ENCODE data around the gene LSAMP. TPM values are rescaled to one million over a fixed set of nuclear protein-coding genes. Genes with fewer than 3 reads are reported as not detected.

LSAMP gene
- total and polyA plus RNA-seq, 8 donors, result 17.3 to 28.0 (median 26.0) TPM

- Histone ChIP-seq H3K4me3 (no peak overlapping the region), H3K27ac (no peak overlapping the region), H3K27me3 (no peaks in the 10 kb centered on the region), H3K4me1 (no peaks in the 10 kb centered on the region), H3K9me3 (no peaks in the 10 kb centered on the region), H3K36me3 (no peaks in the 10 kb centered on the region)
- ATAC-seq (no peak), DNase-seq (peak in 1 of 4 donors; percentile 15)
- intact Hi-C loops (cut with DNase I), result no loop called here
- TF ChIP-seq CTCF (IDR thresholded peaks at IDR 0.05), result no peak
Observed at GRCh38 chr3:115862849-115863248, 582.4 kb downstream of the LSAMP start.

GRCh38 chr3:115862099-115862498 is 583.2 kb downstream of the LSAMP start:
- DNase-seq (no peak), ATAC-seq (no peak)
- Histone ChIP-seq H3K36me3 (no peaks in the 10 kb centered on the region), H3K27me3 (no peaks in the 10 kb centered on the region), H3K4me3 (no peak overlapping the region), H3K4me1 (no peaks in the 10 kb centered on the region), H3K9me3 (no peaks in the 10 kb centered on the region), H3K27ac (no peak overlapping the region)
- intact Hi-C loops (cut with DNase I), result no loop called here
- TF ChIP-seq CTCF (IDR thresholded peaks at IDR 0.05), result no peak

GRCh38 chr3:115861166-115861733 is 584.0 kb downstream of the LSAMP start:
- no peaks in the 10 kb centered on the region for H3K4me1 ChIP-seq
- H3K9me3 ChIP-seq, result no peaks in the 10 kb centered on the region
- no peaks in the 10 kb centered on the region for H3K36me3 ChIP-seq
- DNase-seq, result no peak
- no peak overlapping the region for H3K27ac ChIP-seq
- H3K4me3 ChIP-seq, result no peak overlapping the region
- H3K27me3 ChIP-seq, result no peaks in the 10 kb centered on the region
- intact Hi-C loops (cut with DNase I), result no loop called here
- no peak for ATAC-seq
- TF ChIP-seq CTCF (IDR thresholded peaks at IDR 0.05), result no peak

GRCh38 chr3:115860766-115861165 is 584.5 kb downstream of the LSAMP start:
- no peaks in the 10 kb centered on the region for H3K27me3 ChIP-seq
- no peaks in the 10 kb centered on the region for H3K4me1 ChIP-seq
- no peaks in the 10 kb centered on the region for H3K9me3 ChIP-seq
- no peak overlapping the region for H3K27ac ChIP-seq
- no peak overlapping the region for H3K4me3 ChIP-seq
- no peak for ATAC-seq
- H3K36me3 ChIP-seq, result no peaks in the 10 kb centered on the region
- intact Hi-C loops (cut with DNase I), result no loop called here
- no peak for DNase-seq
- no peak for TF ChIP-seq CTCF (IDR thresholded peaks at IDR 0.05)

GRCh38 chr3:115859002-115859807 is 586.1 kb downstream of the LSAMP start:
- Histone ChIP-seq H3K4me3 (no peak overlapping the region), H3K36me3 (no peaks in the 10 kb centered on the region), H3K4me1 (no peaks in the 10 kb centered on the region), H3K27me3 (no peaks in the 10 kb centered on the region), H3K9me3 (no peaks in the 10 kb centered on the region), H3K27ac (no peak overlapping the region)
- intact Hi-C loops (cut with DNase I), result no loop called here
- DNase-seq, result no peak
- no peak for ATAC-seq
- TF ChIP-seq CTCF (IDR thresholded peaks at IDR 0.05), result no peak

All from left lung (tissue), 10 donors.